GM23338 (cell line): ENCODE results near the gene LRRC3. TPM values are rescaled to one million over a fixed set of nuclear protein-coding genes. Genes with fewer than 3 reads are reported as not detected.

ENCODE experiments used
- ATAC-seq: fragments of 200-7000 bp; cut with Tn5 transposase; 3 replicates; pipeline ENCODE4 v1.9.1; 2020
- DNase-seq: peaks from one replicate; pipeline ENCODE4 v3.0.0-alpha.2; 2015; ENCODE audit warnings: low spot score
- H2AFZ ChIP-seq: fragments of 200-600 bp; sonication (generic); 2 replicates; pipeline ENCODE4 v1.8.0; 2016; ENCODE audit warnings: antibody characterized with exemption, mild to moderate bottlenecking, moderate library complexity
- H3F3A ChIP-seq: fragments of 200-600 bp; sonication (generic); replicated peaks from 2 replicates; pipeline ENCODE4 v1.8.0; 2017; ENCODE audit warnings: antibody characterized with exemption, mixed run types, low read depth
- H3K27ac ChIP-seq: fragments of 200-600 bp; sonication (generic); 2 replicates; pipeline ENCODE4 v1.6.1; 2016; ENCODE audit warnings: low read depth
- H3K27me3 ChIP-seq: fragments of 200-600 bp; sonication (generic); 2 replicates; pipeline ENCODE4 v1.8.0; 2016; ENCODE audit warnings: mild to moderate bottlenecking, mixed run types, moderate library complexity; ENCODE audit not compliant: insufficient read depth
- H3K36me3 ChIP-seq: fragments of 200-600 bp; sonication (generic); 2 replicates; pipeline ENCODE4 v1.8.0; 2016; ENCODE audit warnings: mild to moderate bottlenecking; ENCODE audit not compliant: insufficient read depth
- H3K4me1 ChIP-seq: fragments of 200-600 bp; sonication (generic); 2 replicates; pipeline ENCODE4 v1.8.0; 2016; ENCODE audit warnings: mild to moderate bottlenecking, moderate library complexity; ENCODE audit not compliant: insufficient read depth
- H3K4me2 ChIP-seq: fragments of 200-600 bp; sonication (generic); 2 replicates; pipeline ENCODE4 v1.7.1; 2017; ENCODE audit warnings: mixed run types
- H3K4me3 ChIP-seq: fragments of 200-600 bp; sonication (generic); 2 replicates; pipeline ENCODE4 v1.6.1; 2016; ENCODE audit warnings: mixed run types
- H3K79me2 ChIP-seq: fragments of 200-600 bp; sonication (generic); replicated peaks from 2 replicates; pipeline ENCODE4 v1.8.0; 2017; ENCODE audit warnings: mild to moderate bottlenecking; ENCODE audit not compliant: insufficient read depth
- H3K9me2 ChIP-seq: fragments of 200-600 bp; sonication (generic); 2 replicates; pipeline ENCODE4 v1.8.0; 2017; ENCODE audit not compliant: insufficient read depth
- H4K20me1 ChIP-seq: fragments of 200-600 bp; sonication (generic); replicated peaks from 2 replicates; pipeline ENCODE4 v1.8.0; 2017; ENCODE audit warnings: mild to moderate bottlenecking; ENCODE audit not compliant: insufficient read depth
- H3K27ac Mint-ChIP-seq: 2 replicates; pipeline ENCODE4 v1.8.0; 2020; ENCODE audit warnings: inconsistent platforms, mild to moderate bottlenecking, moderate library complexity, mixed read lengths
- H3K27me3 Mint-ChIP-seq: 3 replicates; pipeline ENCODE4 v1.8.0; 2022; ENCODE audit warnings: low read depth, mild to moderate bottlenecking, moderate library complexity, mixed read lengths, inconsistent platforms; ENCODE audit not compliant: insufficient read depth, poor library complexity
- H3K36me3 Mint-ChIP-seq: 3 replicates; pipeline ENCODE4 v1.8.0; 2021; ENCODE audit warnings: low read depth, mild to moderate bottlenecking, inconsistent platforms, moderate library complexity, mixed read lengths
- H3K4me1 Mint-ChIP-seq: 3 replicates; pipeline ENCODE4 v1.8.0; 2020; ENCODE audit warnings: mild to moderate bottlenecking, inconsistent platforms, mixed read lengths
- H3K4me3 Mint-ChIP-seq: 3 replicates; pipeline ENCODE4 v1.8.0; 2021; ENCODE audit warnings: moderate library complexity, mild to moderate bottlenecking, inconsistent platforms, mixed read lengths
- H3K9me3 Mint-ChIP-seq: 3 replicates; pipeline ENCODE4 v1.8.0; 2020; ENCODE audit warnings: moderate library complexity, mild to moderate bottlenecking, inconsistent platforms, mixed read lengths
- CREB1 ChIP-seq: fragments of 250-450 bp; sonication (Bioruptor Pico); IDR thresholded peaks from 2 replicates; pipeline ENCODE4 v1.5.0; 2020; ENCODE audit warnings: low read depth, mild to moderate bottlenecking, moderate library complexity
- EZH2 ChIP-seq: fragments of 200-600 bp; sonication (generic); IDR thresholded peaks from one replicate; pipeline ENCODE4 v1.8.0; 2017; ENCODE audit warnings: antibody characterized with exemption, mild to moderate bottlenecking, low read depth; ENCODE audit not compliant: unreplicated experiment
- EZH2phosphoT487 ChIP-seq: fragments of 200-600 bp; sonication (generic); IDR thresholded peaks from one replicate; pipeline ENCODE4 v1.8.1; 2018; ENCODE audit warnings: antibody characterized with exemption; ENCODE audit not compliant: unreplicated experiment
- JUNB ChIP-seq: IDR thresholded peaks from one replicate; pipeline ENCODE4 v1.6.1; 2016; ENCODE audit warnings: antibody characterized with exemption; ENCODE audit not compliant: unreplicated experiment
- NANOG ChIP-seq: IDR thresholded peaks from 2 replicates; pipeline ENCODE4 v1.6.1; 2016; ENCODE audit warnings: antibody characterized with exemption, borderline replicate concordance
- POLR2AphosphoS5 ChIP-seq: IDR thresholded peaks from 2 replicates; pipeline ENCODE4 v1.6.1; 2016; ENCODE audit warnings: antibody characterized with exemption, low read depth
- STAT1 ChIP-seq: IDR thresholded peaks from one replicate; pipeline ENCODE4 v1.6.1; 2016; ENCODE audit warnings: antibody characterized with exemption; ENCODE audit not compliant: unreplicated experiment
- ZNF114 ChIP-seq: fragments of 250-450 bp; sonication (Bioruptor Pico); IDR thresholded peaks from 2 replicates; pipeline ENCODE4 v1.5.0; 2020; ENCODE audit warnings: mild to moderate bottlenecking, moderate library complexity
- ZNF331 ChIP-seq: fragments of 250-450 bp; sonication (Bioruptor Pico); IDR thresholded peaks from 2 replicates; pipeline ENCODE4 v1.5.0; 2020; ENCODE audit warnings: low read depth, mild to moderate bottlenecking, moderate library complexity
- polyA plus RNA-seq: library from polyadenylated mRNA; unstranded; fragments of >200 nt; fragmentation: Nextera tagmentation; extraction: Ambion mirVana; gene quantifications from 2 replicates; pipeline ENCODE4 v1.2.1, GENCODE V29; 2016
- total RNA-seq: library from RNA; depleted of rRNA; stranded (reverse); fragments of >200 nt; shearing (Covaris generic); gene quantifications from 2 replicates; pipeline ENCODE4 v1.2.3, GENCODE V29; 2014
- TF ChIP-seq, protein P1 (sequence below): IDR thresholded peaks from one replicate; pipeline ENCODE4 v1.6.1; 2018; ENCODE audit warnings: antibody characterized with exemption; ENCODE audit not compliant: unreplicated experiment
- TF ChIP-seq, protein P2 (sequence below), 2 experiments: fragments of 200-600 bp in 1 of 2; sonication (generic) in 1 of 2; conservative IDR thresholded peaks; 2 replicates each; pipeline versions ENCODE4 v1.5.1 to v1.6.1; 2016 to 2017; ENCODE audit warnings: antibody characterized with exemption in 2 of 2, low read depth in 2 of 2, mild to moderate bottlenecking in 2 of 2, moderate library complexity in 1 of 2
- TF ChIP-seq, protein P3 (sequence below): fragments of 250-450 bp; sonication (Bioruptor Pico); IDR thresholded peaks from 2 replicates; pipeline ENCODE4 v1.5.0; 2020; ENCODE audit warnings: mild to moderate bottlenecking, moderate library complexity
- TF ChIP-seq, protein P4 (sequence below): IDR thresholded peaks from 2 replicates; pipeline ENCODE4 v1.6.1; 2016; ENCODE audit warnings: antibody characterized with exemption

LRRC3 gene
- total and polyA plus RNA-seq, 2 experiments from 2014 or later: 0.95 to 6.8 TPM

DNA sequence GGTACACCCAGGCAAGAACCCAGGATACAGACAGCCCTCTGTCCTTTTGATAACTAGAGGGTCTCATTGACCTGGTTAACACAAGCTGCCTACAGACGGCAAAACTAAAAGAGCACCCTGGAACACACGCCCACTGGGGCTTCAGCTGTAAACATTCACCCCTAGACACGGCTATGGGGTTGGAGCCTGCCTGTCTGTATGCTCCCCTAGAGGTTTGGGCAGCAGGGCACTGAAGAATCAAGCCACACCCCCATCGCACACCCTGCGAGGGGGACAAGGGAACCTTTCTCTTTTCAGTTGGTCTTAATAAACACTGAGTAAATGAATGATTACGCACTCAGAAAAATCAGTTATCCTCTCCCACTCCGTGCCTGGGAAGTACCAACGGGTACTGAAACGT lies 35.5 kb downstream of the LRRC3 start:
- Histone ChIP-seq H3K27me3 (no peaks in the 10 kb centered on the region), H3K79me2 (peaks cover 24% of the 10 kb centered on the region), H3F3A (no peaks in the 10 kb centered on the region), H3K4me1 (no peaks in the 10 kb centered on the region; the same call in 1 of the 2 replicates), H3K4me2 (no peak overlapping the region), H4K20me1 (no peaks in the 10 kb centered on the region; the same call in 1 of the 2 replicates), H3K36me3 (peaks cover 5% of the 10 kb centered on the region; the same call in 1 of the 2 replicates), H3K9me2 (no peaks in the 10 kb centered on the region), H3K27ac (no peak overlapping the region), H3K4me3 (no peak overlapping the region), H2AFZ (no peak overlapping the region)
- TF ChIP-seq, protein P1, sequence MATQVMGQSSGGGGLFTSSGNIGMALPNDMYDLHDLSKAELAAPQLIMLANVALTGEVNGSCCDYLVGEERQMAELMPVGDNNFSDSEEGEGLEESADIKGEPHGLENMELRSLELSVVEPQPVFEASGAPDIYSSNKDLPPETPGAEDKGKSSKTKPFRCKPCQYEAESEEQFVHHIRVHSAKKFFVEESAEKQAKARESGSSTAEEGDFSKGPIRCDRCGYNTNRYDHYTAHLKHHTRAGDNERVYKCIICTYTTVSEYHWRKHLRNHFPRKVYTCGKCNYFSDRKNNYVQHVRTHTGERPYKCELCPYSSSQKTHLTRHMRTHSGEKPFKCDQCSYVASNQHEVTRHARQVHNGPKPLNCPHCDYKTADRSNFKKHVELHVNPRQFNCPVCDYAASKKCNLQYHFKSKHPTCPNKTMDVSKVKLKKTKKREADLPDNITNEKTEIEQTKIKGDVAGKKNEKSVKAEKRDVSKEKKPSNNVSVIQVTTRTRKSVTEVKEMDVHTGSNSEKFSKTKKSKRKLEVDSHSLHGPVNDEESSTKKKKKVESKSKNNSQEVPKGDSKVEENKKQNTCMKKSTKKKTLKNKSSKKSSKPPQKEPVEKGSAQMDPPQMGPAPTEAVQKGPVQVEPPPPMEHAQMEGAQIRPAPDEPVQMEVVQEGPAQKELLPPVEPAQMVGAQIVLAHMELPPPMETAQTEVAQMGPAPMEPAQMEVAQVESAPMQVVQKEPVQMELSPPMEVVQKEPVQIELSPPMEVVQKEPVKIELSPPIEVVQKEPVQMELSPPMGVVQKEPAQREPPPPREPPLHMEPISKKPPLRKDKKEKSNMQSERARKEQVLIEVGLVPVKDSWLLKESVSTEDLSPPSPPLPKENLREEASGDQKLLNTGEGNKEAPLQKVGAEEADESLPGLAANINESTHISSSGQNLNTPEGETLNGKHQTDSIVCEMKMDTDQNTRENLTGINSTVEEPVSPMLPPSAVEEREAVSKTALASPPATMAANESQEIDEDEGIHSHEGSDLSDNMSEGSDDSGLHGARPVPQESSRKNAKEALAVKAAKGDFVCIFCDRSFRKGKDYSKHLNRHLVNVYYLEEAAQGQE: no peak
- TF ChIP-seq NANOG (no peak), EZH2phosphoT487 (no peak), ZNF331 (CRISPR knock-in tag) (no peak), STAT1 (no peak), CREB1 (CRISPR knock-in tag) (no peak), ZNF114 (no peak), POLR2AphosphoS5 (no peak), EZH2 (no peak), JUNB (no peak)
- TF ChIP-seq, protein P2, sequence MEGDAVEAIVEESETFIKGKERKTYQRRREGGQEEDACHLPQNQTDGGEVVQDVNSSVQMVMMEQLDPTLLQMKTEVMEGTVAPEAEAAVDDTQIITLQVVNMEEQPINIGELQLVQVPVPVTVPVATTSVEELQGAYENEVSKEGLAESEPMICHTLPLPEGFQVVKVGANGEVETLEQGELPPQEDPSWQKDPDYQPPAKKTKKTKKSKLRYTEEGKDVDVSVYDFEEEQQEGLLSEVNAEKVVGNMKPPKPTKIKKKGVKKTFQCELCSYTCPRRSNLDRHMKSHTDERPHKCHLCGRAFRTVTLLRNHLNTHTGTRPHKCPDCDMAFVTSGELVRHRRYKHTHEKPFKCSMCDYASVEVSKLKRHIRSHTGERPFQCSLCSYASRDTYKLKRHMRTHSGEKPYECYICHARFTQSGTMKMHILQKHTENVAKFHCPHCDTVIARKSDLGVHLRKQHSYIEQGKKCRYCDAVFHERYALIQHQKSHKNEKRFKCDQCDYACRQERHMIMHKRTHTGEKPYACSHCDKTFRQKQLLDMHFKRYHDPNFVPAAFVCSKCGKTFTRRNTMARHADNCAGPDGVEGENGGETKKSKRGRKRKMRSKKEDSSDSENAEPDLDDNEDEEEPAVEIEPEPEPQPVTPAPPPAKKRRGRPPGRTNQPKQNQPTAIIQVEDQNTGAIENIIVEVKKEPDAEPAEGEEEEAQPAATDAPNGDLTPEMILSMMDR (conservative IDR thresholded peaks at IDR 0.05; ENCODE audit: low read depth in 2 of 2): no peak
- TF ChIP-seq, protein P3, sequence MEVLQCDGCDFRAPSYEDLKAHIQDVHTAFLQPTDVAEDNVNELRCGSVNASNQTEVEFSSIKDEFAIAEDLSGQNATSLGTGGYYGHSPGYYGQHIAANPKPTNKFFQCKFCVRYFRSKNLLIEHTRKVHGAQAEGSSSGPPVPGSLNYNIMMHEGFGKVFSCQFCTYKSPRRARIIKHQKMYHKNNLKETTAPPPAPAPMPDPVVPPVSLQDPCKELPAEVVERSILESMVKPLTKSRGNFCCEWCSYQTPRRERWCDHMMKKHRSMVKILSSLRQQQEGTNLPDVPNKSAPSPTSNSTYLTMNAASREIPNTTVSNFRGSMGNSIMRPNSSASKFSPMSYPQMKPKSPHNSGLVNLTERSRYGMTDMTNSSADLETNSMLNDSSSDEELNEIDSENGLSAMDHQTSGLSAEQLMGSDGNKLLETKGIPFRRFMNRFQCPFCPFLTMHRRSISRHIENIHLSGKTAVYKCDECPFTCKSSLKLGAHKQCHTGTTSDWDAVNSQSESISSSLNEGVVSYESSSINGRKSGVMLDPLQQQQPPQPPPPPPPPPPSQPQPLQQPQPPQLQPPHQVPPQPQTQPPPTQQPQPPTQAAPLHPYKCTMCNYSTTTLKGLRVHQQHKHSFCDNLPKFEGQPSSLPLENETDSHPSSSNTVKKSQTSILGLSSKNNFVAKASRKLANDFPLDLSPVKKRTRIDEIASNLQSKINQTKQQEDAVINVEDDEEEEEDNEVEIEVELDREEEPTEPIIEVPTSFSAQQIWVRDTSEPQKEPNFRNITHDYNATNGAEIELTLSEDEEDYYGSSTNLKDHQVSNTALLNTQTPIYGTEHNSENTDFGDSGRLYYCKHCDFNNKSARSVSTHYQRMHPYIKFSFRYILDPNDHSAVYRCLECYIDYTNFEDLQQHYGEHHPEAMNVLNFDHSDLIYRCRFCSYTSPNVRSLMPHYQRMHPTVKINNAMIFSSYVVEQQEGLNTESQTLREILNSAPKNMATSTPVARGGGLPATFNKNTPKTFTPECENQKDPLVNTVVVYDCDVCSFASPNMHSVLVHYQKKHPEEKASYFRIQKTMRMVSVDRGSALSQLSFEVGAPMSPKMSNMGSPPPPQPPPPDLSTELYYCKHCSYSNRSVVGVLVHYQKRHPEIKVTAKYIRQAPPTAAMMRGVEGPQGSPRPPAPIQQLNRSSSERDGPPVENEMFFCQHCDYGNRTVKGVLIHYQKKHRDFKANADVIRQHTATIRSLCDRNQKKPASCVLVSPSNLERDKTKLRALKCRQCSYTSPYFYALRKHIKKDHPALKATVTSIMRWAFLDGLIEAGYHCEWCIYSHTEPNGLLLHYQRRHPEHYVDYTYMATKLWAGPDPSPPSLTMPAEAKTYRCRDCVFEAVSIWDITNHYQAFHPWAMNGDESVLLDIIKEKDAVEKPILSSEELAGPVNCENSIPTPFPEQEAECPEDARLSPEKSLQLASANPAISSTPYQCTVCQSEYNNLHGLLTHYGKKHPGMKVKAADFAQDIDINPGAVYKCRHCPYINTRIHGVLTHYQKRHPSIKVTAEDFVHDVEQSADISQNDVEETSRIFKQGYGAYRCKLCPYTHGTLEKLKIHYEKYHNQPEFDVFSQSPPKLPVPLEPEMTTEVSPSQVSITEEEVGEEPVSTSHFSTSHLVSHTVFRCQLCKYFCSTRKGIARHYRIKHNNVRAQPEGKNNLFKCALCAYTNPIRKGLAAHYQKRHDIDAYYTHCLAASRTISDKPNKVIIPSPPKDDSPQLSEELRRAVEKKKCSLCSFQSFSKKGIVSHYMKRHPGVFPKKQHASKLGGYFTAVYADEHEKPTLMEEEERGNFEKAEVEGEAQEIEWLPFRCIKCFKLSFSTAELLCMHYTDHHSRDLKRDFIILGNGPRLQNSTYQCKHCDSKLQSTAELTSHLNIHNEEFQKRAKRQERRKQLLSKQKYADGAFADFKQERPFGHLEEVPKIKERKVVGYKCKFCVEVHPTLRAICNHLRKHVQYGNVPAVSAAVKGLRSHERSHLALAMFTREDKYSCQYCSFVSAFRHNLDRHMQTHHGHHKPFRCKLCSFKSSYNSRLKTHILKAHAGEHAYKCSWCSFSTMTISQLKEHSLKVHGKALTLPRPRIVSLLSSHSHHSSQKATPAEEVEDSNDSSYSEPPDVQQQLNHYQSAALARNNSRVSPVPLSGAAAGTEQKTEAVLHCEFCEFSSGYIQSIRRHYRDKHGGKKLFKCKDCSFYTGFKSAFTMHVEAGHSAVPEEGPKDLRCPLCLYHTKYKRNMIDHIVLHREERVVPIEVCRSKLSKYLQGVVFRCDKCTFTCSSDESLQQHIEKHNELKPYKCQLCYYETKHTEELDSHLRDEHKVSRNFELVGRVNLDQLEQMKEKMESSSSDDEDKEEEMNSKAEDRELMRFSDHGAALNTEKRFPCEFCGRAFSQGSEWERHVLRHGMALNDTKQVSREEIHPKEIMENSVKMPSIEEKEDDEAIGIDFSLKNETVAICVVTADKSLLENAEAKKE (CRISPR knock-in tag): no peak
- TF ChIP-seq, protein P4, sequence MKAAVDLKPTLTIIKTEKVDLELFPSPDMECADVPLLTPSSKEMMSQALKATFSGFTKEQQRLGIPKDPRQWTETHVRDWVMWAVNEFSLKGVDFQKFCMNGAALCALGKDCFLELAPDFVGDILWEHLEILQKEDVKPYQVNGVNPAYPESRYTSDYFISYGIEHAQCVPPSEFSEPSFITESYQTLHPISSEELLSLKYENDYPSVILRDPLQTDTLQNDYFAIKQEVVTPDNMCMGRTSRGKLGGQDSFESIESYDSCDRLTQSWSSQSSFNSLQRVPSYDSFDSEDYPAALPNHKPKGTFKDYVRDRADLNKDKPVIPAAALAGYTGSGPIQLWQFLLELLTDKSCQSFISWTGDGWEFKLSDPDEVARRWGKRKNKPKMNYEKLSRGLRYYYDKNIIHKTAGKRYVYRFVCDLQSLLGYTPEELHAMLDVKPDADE: no peak
- Mint-ChIP-seq H3K27me3 (peaks cover 4% of the 10 kb centered on the region), H3K4me3 (no peak overlapping the region), H3K27ac (no peak overlapping the region), H3K9me3 (peaks cover 53% of the 10 kb centered on the region), H3K36me3 (peaks cover 52% of the 10 kb centered on the region), H3K4me1 (0 out of 3 replicates have a peak, but pooled peaks cover 2% of the 10 kb centered on the region)
- DNase-seq (no peak), ATAC-seq (no peak)
